Posterior cingulate gyrus (tissue), 11 donors: ENCODE results near the gene TYW1.
"Not testable (repeated sequence)": the region's sequence is repeated elsewhere in the genome, so short reads cannot be mapped to it uniquely, and the experiment has no call there.

Source experiments
- DNase-seq, 10 donors: peaks; one replicate each; pipeline versions ENCODE4 v3.0.0 to v3.0.0-alpha.2; 2020 to 2021; ENCODE audit warnings: mixed read lengths in 3 of 10
- intact Hi-C: fragments of 100-400 bp; cut with DNase I; formaldehyde crosslinking; loops from one replicate; pipeline ENCODE4 v1.15.1; 2023

The TYW1 gene

GRCh38 chr7:67042781-67043558 is 46.3 kb downstream of the TYW1 start:
- intact Hi-C loops = not testable (repeated sequence)
- peak in 8 of 10 donors; percentile 28 to 93 (median 62) for DNase-seq

GRCh38 chr7:67043559-67043930 is 46.9 kb downstream of the TYW1 start:
- intact Hi-C loops, DNase-seq: not testable (repeated sequence)

- DNase-seq = no peak
- intact Hi-C loops = no loop called here
Observed at GRCh38 chr7:67045496-67045995, 48.9 kb downstream of the TYW1 start.

GRCh38 chr7:67046819-67047218 is 50.2 kb downstream of the TYW1 start:
- intact Hi-C loops, DNase-seq: not testable (repeated sequence)

GRCh38 chr7:67049908-67050307 is 53.3 kb downstream of the TYW1 start:
- intact Hi-C loops, DNase-seq: not testable (repeated sequence)

- DNase-seq, intact Hi-C loops: not testable (repeated sequence)
Observed at GRCh38 chr7:67052161-67052560, 55.5 kb downstream of the TYW1 start.

- intact Hi-C loops = no loop called here
- DNase-seq = no peak
Observed at GRCh38 chr7:67056683-67057082, 60.0 kb downstream of the TYW1 start.

GRCh38 chr7:67061321-67061720 is 64.7 kb downstream of the TYW1 start:
- DNase-seq, intact Hi-C loops: not testable (repeated sequence)

GRCh38 chr7:67062802-67063201 is 66.2 kb downstream of the TYW1 start:
- DNase-seq, intact Hi-C loops: not testable (repeated sequence)

- DNase-seq, intact Hi-C loops: not testable (repeated sequence)
Observed at GRCh38 chr7:67066950-67067622, 70.5 kb downstream of the TYW1 start.

- intact Hi-C loops, DNase-seq: not testable (repeated sequence)
Observed at GRCh38 chr7:67076120-67076519, 79.5 kb downstream of the TYW1 start.

GRCh38 chr7:67082880-67083279 is 86.2 kb downstream of the TYW1 start:
- DNase-seq, intact Hi-C loops: not testable (repeated sequence)

GRCh38 chr7:67089261-67089660 is 92.6 kb downstream of the TYW1 start:
- intact Hi-C loops, DNase-seq: not testable (repeated sequence)

- DNase-seq, intact Hi-C loops: not testable (repeated sequence)
Observed at GRCh38 chr7:67091053-67091452, 94.4 kb downstream of the TYW1 start.

- DNase-seq, intact Hi-C loops: not testable (repeated sequence)
Observed at GRCh38 chr7:67098031-67098430, 101.4 kb downstream of the TYW1 start.

- intact Hi-C loops, DNase-seq: not testable (repeated sequence)
Observed at GRCh38 chr7:67099406-67099805, 102.8 kb downstream of the TYW1 start.

- intact Hi-C loops = not testable (repeated sequence)
Observed at GRCh38 chr7:67100038-67100437, 103.4 kb downstream of the TYW1 start.

GRCh38 chr7:67100956-67101361 is 104.3 kb downstream of the TYW1 start:
- DNase-seq = no peak
- intact Hi-C loops = no loop called here

More at GRCh38 chr7:67100038-67100437, 103.4 kb downstream of the TYW1 start:
- DNase-seq = not testable (repeated sequence)

- intact Hi-C loops, DNase-seq: not testable (repeated sequence)
Observed at GRCh38 chr7:67104937-67105336, 108.3 kb downstream of the TYW1 start.

- intact Hi-C loops = no loop called here
- no peak for DNase-seq
Observed at GRCh38 chr7:67105377-67105776, 108.7 kb downstream of the TYW1 start.

- intact Hi-C loops, DNase-seq: not testable (repeated sequence)
Observed at GRCh38 chr7:67106255-67106654, 109.6 kb downstream of the TYW1 start.
